IMR-90 (cell line): Measurements from ENCODE around the gene CTNND2.
A peak's percentile ranks its signal among the peaks of the same experiment; 100 is the strongest.

Experiments
- BHLHE40 ChIP-seq: fragments of 150-350 bp; IDR thresholded peaks from 2 replicates; pipeline ENCODE4 v1.6.1; 2016; ENCODE audit warnings: mild to moderate bottlenecking, low read depth, low read length
- CEBPB ChIP-seq: IDR thresholded peaks from 2 replicates; pipeline ENCODE4 v1.6.1; 2012; ENCODE audit warnings: low read depth, low read length, improper control_type of control experiment
- CHD1 ChIP-seq: IDR thresholded peaks from 2 replicates; pipeline ENCODE4 v1.6.1; 2012; ENCODE audit warnings: low read depth, low read length, improper control_type of control experiment
- FOS ChIP-seq: fragments of 150-350 bp; IDR thresholded peaks from 2 replicates; pipeline ENCODE4 v1.6.1; 2016; ENCODE audit warnings: low read depth, low read length
- MAFK ChIP-seq: IDR thresholded peaks from 2 replicates; pipeline ENCODE4 v1.6.1; 2012; ENCODE audit warnings: low read depth, low read length, improper control_type of control experiment
- MAZ ChIP-seq: IDR thresholded peaks from 2 replicates; pipeline ENCODE4 v1.6.1; 2012; ENCODE audit warnings: low read depth, mild to moderate bottlenecking, low read length, improper control_type of control experiment, moderate library complexity, borderline replicate concordance
- MXI1 ChIP-seq: IDR thresholded peaks from 2 replicates; pipeline ENCODE4 v1.6.1; 2012; ENCODE audit warnings: low read depth, mild to moderate bottlenecking, low read length, moderate library complexity, borderline replicate concordance
- POLR2A ChIP-seq: IDR thresholded peaks from 2 replicates; pipeline ENCODE4 v1.6.1; 2012; ENCODE audit warnings: mild to moderate bottlenecking, low read depth, low read length
- RAD21 ChIP-seq: IDR thresholded peaks from 2 replicates; pipeline ENCODE4 v1.6.1; 2012; ENCODE audit warnings: low read length, improper control_type of control experiment
- RCOR1 ChIP-seq: IDR thresholded peaks from 2 replicates; pipeline ENCODE4 v1.6.1; 2012; ENCODE audit warnings: mild to moderate bottlenecking, low read length, improper control_type of control experiment; ENCODE audit not compliant: insufficient replicate concordance
- RFX5 ChIP-seq: IDR thresholded peaks from 2 replicates; pipeline ENCODE4 v1.8.0; 2012; ENCODE audit warnings: low read depth, mild to moderate bottlenecking, low read length, moderate library complexity
- SMC3 ChIP-seq: fragments of 150-350 bp; IDR thresholded peaks from 2 replicates; pipeline ENCODE4 v1.6.1; 2016; ENCODE audit warnings: low read depth, mild to moderate bottlenecking, antibody characterized with exemption, low read length, moderate library complexity
- TF ChIP-seq, protein P1 (sequence below): conservative IDR thresholded peaks from 2 replicates; pipeline ENCODE4 v1.5.1; 2012; ENCODE audit warnings: mild to moderate bottlenecking, low read depth, low read length, improper control_type of control experiment
- TF ChIP-seq, protein P2 (sequence below): fragments of 150-350 bp; IDR thresholded peaks from 2 replicates; pipeline ENCODE4 v1.6.1; 2016; ENCODE audit warnings: low read depth, mild to moderate bottlenecking, low read length, moderate library complexity, borderline replicate concordance

DNA sequence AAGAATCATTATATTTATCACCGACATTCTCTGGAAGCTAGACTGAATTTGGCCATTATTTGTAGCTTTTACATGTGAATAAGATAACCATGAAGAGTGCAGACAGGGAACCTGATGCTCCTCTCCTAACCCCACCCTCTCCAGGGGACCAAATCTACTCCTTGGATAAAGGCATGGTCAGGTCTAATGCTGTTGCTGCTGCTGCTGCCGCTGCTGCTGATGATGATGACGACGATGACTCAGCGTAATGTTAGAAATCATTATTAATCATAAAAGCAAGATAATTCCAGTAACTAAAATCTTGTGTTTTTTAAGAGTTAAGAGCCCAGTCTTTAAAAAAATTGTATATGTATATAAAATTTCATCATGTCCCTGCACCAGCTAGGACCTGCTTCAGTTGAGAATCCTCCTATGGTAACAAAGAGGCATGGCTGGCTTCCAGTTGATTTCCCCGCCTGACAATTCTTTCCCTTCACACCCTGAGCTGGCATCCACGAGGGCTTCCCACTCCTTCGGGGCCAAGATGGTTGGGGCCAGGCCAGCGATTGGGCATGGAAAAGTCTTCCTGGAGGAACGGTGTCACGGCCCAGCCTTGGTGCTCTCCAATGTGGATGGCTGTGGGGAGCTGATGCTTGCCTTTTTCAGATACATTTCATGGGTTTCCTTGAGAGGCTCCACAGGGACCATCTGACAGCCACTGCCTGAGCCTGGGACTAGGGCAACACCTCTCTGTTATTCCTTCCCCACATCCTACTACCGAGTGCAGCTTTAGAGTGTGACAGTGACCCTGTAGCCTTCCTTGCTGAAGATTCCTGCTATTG is 400.0 kb downstream of the CTNND2 start:
- TF ChIP-seq, protein P1, sequence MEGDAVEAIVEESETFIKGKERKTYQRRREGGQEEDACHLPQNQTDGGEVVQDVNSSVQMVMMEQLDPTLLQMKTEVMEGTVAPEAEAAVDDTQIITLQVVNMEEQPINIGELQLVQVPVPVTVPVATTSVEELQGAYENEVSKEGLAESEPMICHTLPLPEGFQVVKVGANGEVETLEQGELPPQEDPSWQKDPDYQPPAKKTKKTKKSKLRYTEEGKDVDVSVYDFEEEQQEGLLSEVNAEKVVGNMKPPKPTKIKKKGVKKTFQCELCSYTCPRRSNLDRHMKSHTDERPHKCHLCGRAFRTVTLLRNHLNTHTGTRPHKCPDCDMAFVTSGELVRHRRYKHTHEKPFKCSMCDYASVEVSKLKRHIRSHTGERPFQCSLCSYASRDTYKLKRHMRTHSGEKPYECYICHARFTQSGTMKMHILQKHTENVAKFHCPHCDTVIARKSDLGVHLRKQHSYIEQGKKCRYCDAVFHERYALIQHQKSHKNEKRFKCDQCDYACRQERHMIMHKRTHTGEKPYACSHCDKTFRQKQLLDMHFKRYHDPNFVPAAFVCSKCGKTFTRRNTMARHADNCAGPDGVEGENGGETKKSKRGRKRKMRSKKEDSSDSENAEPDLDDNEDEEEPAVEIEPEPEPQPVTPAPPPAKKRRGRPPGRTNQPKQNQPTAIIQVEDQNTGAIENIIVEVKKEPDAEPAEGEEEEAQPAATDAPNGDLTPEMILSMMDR: no peak
- TF ChIP-seq POLR2A (no peak), RFX5 (no peak), RCOR1 (no peak), FOS (no peak), RAD21 (no peak), CHD1 (no peak), MAZ (no peak), CEBPB (no peak), SMC3 (no peak), MAFK (peak; percentile 75), BHLHE40 (no peak), MXI1 (no peak)
- TF ChIP-seq, protein P2, sequence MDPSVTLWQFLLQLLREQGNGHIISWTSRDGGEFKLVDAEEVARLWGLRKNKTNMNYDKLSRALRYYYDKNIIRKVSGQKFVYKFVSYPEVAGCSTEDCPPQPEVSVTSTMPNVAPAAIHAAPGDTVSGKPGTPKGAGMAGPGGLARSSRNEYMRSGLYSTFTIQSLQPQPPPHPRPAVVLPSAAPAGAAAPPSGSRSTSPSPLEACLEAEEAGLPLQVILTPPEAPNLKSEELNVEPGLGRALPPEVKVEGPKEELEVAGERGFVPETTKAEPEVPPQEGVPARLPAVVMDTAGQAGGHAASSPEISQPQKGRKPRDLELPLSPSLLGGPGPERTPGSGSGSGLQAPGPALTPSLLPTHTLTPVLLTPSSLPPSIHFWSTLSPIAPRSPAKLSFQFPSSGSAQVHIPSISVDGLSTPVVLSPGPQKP: no peak
